ENCODE data around the gene PTPRD. TPM values are rescaled to one million over a fixed set of nuclear protein-coding genes. Genes with fewer than 3 reads are reported as not detected.

Gene PTPRD
- total RNA-seq, 1 donor from 2014 or later: 6.9 TPM

DNA sequence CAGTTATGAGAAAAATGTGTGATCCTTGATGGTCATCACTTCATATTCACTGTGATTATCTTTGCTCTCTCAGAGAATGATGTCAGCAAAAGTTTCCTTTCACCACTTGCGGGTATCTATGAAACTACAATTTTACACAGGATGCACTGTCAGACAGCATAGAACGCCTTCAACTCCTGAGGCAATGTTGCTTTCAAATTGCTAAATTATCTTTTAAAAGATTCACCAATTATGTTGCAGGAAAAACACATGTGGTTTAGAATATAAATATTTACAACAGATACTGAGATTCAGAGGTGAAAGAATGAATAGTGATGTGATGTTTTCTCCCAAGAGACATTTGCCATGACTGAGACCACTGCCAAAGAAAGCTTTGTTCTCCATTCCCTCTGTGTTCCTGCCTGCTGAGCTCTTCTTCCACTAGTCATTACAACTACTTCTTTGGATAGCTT is 1933.4 kb downstream of the PTPRD start:
- no peak overlapping the region for H3K27ac ChIP-seq
- intact Hi-C loops (cut with DNase I): no loop called here
- no peaks in the 10 kb centered on the region for H3K27me3 ChIP-seq
- H3K9me3 ChIP-seq: no peaks in the 10 kb centered on the region
- DNase-seq (ENCODE audit: low spot score in 2 of 2): no peak
- H3K4me3 ChIP-seq: no peak overlapping the region
- no peaks in the 10 kb centered on the region for H3K4me1 ChIP-seq
- H3K36me3 ChIP-seq: no peaks in the 10 kb centered on the region
- TF ChIP-seq, protein P1, sequence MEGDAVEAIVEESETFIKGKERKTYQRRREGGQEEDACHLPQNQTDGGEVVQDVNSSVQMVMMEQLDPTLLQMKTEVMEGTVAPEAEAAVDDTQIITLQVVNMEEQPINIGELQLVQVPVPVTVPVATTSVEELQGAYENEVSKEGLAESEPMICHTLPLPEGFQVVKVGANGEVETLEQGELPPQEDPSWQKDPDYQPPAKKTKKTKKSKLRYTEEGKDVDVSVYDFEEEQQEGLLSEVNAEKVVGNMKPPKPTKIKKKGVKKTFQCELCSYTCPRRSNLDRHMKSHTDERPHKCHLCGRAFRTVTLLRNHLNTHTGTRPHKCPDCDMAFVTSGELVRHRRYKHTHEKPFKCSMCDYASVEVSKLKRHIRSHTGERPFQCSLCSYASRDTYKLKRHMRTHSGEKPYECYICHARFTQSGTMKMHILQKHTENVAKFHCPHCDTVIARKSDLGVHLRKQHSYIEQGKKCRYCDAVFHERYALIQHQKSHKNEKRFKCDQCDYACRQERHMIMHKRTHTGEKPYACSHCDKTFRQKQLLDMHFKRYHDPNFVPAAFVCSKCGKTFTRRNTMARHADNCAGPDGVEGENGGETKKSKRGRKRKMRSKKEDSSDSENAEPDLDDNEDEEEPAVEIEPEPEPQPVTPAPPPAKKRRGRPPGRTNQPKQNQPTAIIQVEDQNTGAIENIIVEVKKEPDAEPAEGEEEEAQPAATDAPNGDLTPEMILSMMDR (IDR thresholded peaks at IDR 0.05): no peak

- H3K27ac ChIP-seq: no peak overlapping the region
- DNase-seq (ENCODE audit: low spot score in 2 of 2): no peak
- no peaks in the 10 kb centered on the region for H3K36me3 ChIP-seq
- H3K4me3 ChIP-seq: no peak overlapping the region
- H3K27me3 ChIP-seq: no peaks in the 10 kb centered on the region
- no peaks in the 10 kb centered on the region for H3K9me3 ChIP-seq
- H3K4me1 ChIP-seq: no peaks in the 10 kb centered on the region
- TF ChIP-seq, protein P1 (IDR thresholded peaks at IDR 0.05): no peak
- intact Hi-C loops (cut with DNase I): no loop called here
Observed at GRCh38 chr9:8677741-8678140, 1935.1 kb downstream of the PTPRD start.

DNA sequence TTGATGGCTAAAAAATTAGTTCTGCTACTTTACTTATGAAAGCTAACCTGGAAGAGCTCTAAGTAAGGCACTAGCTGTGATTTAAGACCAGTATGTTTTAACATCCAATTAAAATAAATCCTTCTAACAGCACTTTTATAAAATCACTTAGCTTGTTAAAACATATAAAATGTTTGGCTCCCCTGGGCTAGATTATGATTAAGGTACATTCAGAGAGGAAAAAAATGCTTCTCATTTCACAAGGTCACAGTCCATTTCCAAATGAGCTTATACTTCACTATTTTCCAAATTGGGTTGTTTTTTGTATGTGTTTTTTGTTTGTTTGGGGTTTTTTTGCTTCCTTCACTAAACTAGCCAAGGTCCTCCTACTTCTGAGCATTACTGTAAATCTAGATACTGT is 1938.3 kb downstream of the PTPRD start:
- no peaks in the 10 kb centered on the region for H3K9me3 ChIP-seq
- TF ChIP-seq, protein P1 (IDR thresholded peaks at IDR 0.05): no peak
- no peaks in the 10 kb centered on the region for H3K27me3 ChIP-seq
- no peaks in the 10 kb centered on the region for H3K4me1 ChIP-seq
- intact Hi-C loops (cut with DNase I): no loop called here
- H3K36me3 ChIP-seq: no peaks in the 10 kb centered on the region
- H3K27ac ChIP-seq: no peak overlapping the region
- DNase-seq (ENCODE audit: low spot score in 2 of 2): no peak
- no peak overlapping the region for H3K4me3 ChIP-seq

GRCh38 chr9:8673830-8674229 is 1939.0 kb downstream of the PTPRD start:
- H3K4me1 ChIP-seq: no peaks in the 10 kb centered on the region
- TF ChIP-seq, protein P1 (IDR thresholded peaks at IDR 0.05): no peak
- H3K36me3 ChIP-seq: no peaks in the 10 kb centered on the region
- no peak overlapping the region for H3K4me3 ChIP-seq
- H3K27me3 ChIP-seq: no peaks in the 10 kb centered on the region
- intact Hi-C loops (cut with DNase I): no loop called here
- H3K9me3 ChIP-seq: no peaks in the 10 kb centered on the region
- no peak for DNase-seq (ENCODE audit: low spot score in 2 of 2)
- H3K27ac ChIP-seq: no peak overlapping the region

DNA sequence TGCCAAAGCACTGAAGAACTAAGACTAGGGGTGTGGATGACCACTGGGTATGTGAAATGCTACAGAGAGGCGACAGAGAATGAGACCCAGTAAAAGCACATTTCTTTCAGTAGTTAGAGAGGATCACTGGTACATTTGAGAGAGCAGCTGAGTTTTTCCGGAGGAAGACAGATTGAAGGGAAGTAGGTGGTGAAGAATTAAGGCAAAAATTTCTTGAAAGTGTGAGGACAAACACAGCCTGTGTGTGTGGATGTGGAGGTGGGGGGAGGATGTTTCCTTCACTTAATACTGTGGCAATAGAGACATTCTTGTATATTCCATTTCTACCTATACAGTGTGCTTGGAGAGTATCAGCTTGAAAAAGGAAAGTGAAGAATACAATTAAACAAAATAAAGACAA is 1942.1 kb downstream of the PTPRD start:
- no peaks in the 10 kb centered on the region for H3K4me1 ChIP-seq
- H3K36me3 ChIP-seq: no peaks in the 10 kb centered on the region
- H3K27me3 ChIP-seq: no peaks in the 10 kb centered on the region
- no peak overlapping the region for H3K4me3 ChIP-seq
- H3K27ac ChIP-seq: no peak overlapping the region
- H3K9me3 ChIP-seq: no peaks in the 10 kb centered on the region
- intact Hi-C loops (cut with DNase I): no loop called here
- DNase-seq (ENCODE audit: low spot score in 2 of 2): no peak
- TF ChIP-seq, protein P1 (IDR thresholded peaks at IDR 0.05): no peak

DNA sequence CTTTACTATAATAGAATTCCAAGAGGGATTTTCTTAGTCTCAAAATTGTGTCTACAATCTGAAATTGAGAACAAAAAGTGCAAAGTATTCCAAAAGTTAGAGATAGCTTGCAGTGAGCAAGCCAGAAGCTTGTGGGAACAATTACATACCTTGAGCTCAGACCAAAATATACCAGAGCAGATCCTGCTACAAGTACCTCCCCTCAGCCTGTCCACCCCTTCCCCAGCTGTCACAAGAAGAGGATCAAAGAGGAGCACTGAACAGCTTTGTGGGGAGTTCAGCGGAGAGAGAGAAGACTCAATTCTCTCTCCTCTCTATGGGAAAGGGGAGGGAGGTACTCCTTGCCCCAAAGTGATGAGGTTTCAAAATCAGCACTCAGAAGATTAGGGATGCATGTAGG is 1944.1 kb downstream of the PTPRD start:
- TF ChIP-seq, protein P1 (IDR thresholded peaks at IDR 0.05): no peak
- no peak for DNase-seq (ENCODE audit: low spot score in 2 of 2)
- no peaks in the 10 kb centered on the region for H3K36me3 ChIP-seq
- no peaks in the 10 kb centered on the region for H3K4me1 ChIP-seq
- H3K9me3 ChIP-seq: no peaks in the 10 kb centered on the region
- no peak overlapping the region for H3K27ac ChIP-seq
- no peak overlapping the region for H3K4me3 ChIP-seq
- intact Hi-C loops (cut with DNase I): no loop called here
- no peaks in the 10 kb centered on the region for H3K27me3 ChIP-seq
